Astrocyte (in vitro differentiated cells and primary cell): ENCODE results near the gene SDR42E1.

ENCODE experiments used
- EZH2 ChIP-seq: IDR thresholded peaks from 2 replicates; pipeline ENCODE4 v1.6.1; 2012; ENCODE audit warnings: mild to moderate bottlenecking, low read length, inconsistent platforms; ENCODE audit not compliant: insufficient read depth
- TF ChIP-seq, protein P1 (sequence below): IDR thresholded peaks from 2 replicates; pipeline ENCODE4 v1.5.1; 2011; ENCODE audit warnings: low read depth, mild to moderate bottlenecking, inconsistent platforms, low read length, moderate library complexity; ENCODE audit not compliant: insufficient read depth

DNA sequence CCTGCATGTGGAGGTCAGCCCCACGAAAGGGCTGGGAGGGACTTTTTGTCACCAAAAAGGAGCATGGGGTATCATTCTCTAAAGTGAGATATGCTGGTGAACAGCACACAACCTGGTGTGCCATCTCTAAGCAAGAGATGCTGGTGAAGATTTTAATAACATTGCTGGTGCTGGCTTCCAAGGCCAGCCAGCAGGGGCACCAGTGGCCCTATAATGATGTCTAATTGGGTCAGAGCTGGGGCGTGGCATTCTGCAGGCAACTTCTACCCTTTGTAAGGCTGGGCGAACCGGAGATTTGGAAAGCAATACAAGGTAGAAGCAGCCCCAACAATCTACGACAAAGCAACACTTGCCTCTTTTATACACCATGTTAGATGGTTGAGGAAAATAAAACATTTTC lies 16.8 kb downstream of the SDR42E1 start:
- TF ChIP-seq, protein P1, sequence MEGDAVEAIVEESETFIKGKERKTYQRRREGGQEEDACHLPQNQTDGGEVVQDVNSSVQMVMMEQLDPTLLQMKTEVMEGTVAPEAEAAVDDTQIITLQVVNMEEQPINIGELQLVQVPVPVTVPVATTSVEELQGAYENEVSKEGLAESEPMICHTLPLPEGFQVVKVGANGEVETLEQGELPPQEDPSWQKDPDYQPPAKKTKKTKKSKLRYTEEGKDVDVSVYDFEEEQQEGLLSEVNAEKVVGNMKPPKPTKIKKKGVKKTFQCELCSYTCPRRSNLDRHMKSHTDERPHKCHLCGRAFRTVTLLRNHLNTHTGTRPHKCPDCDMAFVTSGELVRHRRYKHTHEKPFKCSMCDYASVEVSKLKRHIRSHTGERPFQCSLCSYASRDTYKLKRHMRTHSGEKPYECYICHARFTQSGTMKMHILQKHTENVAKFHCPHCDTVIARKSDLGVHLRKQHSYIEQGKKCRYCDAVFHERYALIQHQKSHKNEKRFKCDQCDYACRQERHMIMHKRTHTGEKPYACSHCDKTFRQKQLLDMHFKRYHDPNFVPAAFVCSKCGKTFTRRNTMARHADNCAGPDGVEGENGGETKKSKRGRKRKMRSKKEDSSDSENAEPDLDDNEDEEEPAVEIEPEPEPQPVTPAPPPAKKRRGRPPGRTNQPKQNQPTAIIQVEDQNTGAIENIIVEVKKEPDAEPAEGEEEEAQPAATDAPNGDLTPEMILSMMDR, result no peak
- TF ChIP-seq EZH2, result no peak
